Measurements from ENCODE around the gene TAF8. TPM values are rescaled to one million over a fixed set of nuclear protein-coding genes. Genes with fewer than 3 reads are reported as not detected.

TAF8 gene
- total and polyA plus RNA-seq, 10 of the 15 experiments (the other 5 are each of a cell fraction or from before 2014, with no cell fraction given), result 11.7 to 30.9 (median 19.9) TPM

- Histone ChIP-seq H4K20me1 (ENCODE audit: control insufficient read depth, insufficient read depth) (no peaks in the 10 kb centered on the region), H3K4me1 (ENCODE audit: control insufficient read depth, insufficient read depth, low read length) (no peaks in the 10 kb centered on the region), H3K36me3 (ENCODE audit: control insufficient read depth in 2 of 2, insufficient read depth in 2 of 2, low read length in 1 of 2) (peaks cover 3 to 18% of the 10 kb centered on the region in 2 experiments), H3K27me3 (replicated peaks in 1 of 2; ENCODE audit: control insufficient read depth in 2 of 2, insufficient read depth in 2 of 2, low read length in 1 of 2) (no peaks in the 10 kb centered on the region), H3K4me2 (ENCODE audit: control insufficient read depth, insufficient read depth) (no peak overlapping the region), H3K9ac (ENCODE audit: control insufficient read depth, insufficient read depth, low read length) (no peak overlapping the region), H3K4me3 (no peak overlapping the region), H3K9me3 (replicated peaks; ENCODE audit: control insufficient read depth, insufficient read depth, low read length) (no peaks in the 10 kb centered on the region), H2AFZ (ENCODE audit: control insufficient read depth, low read depth, low read length) (no peak overlapping the region), H3K79me2 (ENCODE audit: control insufficient read depth, insufficient read depth, low read length) (no peaks in the 10 kb centered on the region), H3K27ac (ENCODE audit: control insufficient read depth, insufficient read depth) (no peak overlapping the region)
- 95% methylated on average over 5 of the region's 5 CpGs for WGBS (ENCODE audit: insufficient coverage, insufficient replicate concordance, low lambda C conversion rate, missing lambda C conversion rate)
- no TSS peak for BruUV-seq (replicated peaks)
- SMC1A ChIA-PET (ENCODE audit: uncharacterized antibody, unreplicated experiment), result no interaction called here
- no peak for DNase-seq (ENCODE audit: low read depth, low spot score)
- in situ Hi-C loops (cut with MboI) (no loop called here), intact Hi-C loops (cut with micrococcal nuclease; ENCODE audit: unreplicated experiment) (no loop called here)
- POLR2A ChIA-PET, result no interaction called here
- no peak for TF ChIP-seq RB1 (IDR thresholded peaks at IDR 0.05; ENCODE audit: borderline replicate concordance)
- no peak for TF ChIP-seq IRF5 (IDR thresholded peaks at IDR 0.05; ENCODE audit: borderline replicate concordance)
- TF ChIP-seq PBX3 (IDR thresholded peaks at IDR 0.05; ENCODE audit: insufficient replicate concordance, low read depth, low read length), result no peak
- FAIRE-seq, result no peak
- RAD21 ChIA-PET (ENCODE audit: unreplicated experiment), result no interaction called here
- CTCF ChIA-PET, result interaction anchor here (1.1 to 1.2 kb wide), 2 partner anchors 9 to 488 kb away, joined by 3 read pairs; partner anchors contain the start of gene TAF8
- ATAC-seq, result no peak
These were observed 9.4 kb downstream of the TAF8 start for GRCh38 chr6:42059743-42060142.

DNA sequence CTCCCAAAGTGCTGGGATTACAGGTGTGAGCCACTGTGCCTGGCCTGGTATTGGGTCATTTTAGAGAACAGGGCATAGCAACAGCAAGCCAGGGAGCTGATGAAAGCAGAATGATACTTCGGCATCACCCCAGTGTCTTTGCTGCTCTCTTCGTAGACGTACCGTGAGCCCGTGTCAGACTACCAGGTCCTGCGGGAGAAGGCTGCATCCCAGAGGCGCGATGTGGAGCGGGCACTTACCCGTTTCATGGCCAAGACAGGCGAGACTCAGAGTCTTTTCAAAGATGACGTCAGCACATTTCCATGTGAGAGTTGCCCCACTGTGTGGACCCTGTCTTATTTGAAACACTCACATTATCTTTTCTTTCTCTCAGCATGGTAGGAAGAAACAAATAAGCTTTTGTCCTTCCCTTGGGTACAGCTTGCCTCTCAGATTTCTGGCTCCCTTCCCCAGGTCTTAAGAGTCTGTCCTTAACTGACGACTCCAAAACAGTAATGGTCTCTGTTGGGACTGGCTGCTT is 15.9 kb downstream of the TAF8 start:
- DNase-seq (ENCODE audit: low read depth, low spot score), result no peak
- no peak for FAIRE-seq
- ChIA-PET RAD21 (ENCODE audit: unreplicated experiment) (interaction anchor here (1.0 kb wide), 1 partner anchor 38 kb away, joined by 3 read pairs; no protein-coding TSS in a partner anchor), POLR2A (no interaction called here), CTCF (interaction anchor here (2.0 kb wide), 1 partner anchor 21 kb away, joined by 6 read pairs; no protein-coding TSS in a partner anchor), SMC1A (ENCODE audit: uncharacterized antibody, unreplicated experiment) (no interaction called here)
- peaks cover 8 to 21% of the 10 kb centered on the region in 2 experiments for H3K36me3 ChIP-seq (ENCODE audit: control insufficient read depth in 2 of 2, insufficient read depth in 2 of 2, low read length in 1 of 2)
- TF ChIP-seq, protein P1, sequence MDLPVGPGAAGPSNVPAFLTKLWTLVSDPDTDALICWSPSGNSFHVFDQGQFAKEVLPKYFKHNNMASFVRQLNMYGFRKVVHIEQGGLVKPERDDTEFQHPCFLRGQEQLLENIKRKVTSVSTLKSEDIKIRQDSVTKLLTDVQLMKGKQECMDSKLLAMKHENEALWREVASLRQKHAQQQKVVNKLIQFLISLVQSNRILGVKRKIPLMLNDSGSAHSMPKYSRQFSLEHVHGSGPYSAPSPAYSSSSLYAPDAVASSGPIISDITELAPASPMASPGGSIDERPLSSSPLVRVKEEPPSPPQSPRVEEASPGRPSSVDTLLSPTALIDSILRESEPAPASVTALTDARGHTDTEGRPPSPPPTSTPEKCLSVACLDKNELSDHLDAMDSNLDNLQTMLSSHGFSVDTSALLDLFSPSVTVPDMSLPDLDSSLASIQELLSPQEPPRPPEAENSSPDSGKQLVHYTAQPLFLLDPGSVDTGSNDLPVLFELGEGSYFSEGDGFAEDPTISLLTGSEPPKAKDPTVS (IDR thresholded peaks at IDR 0.05; ENCODE audit: low read depth, low read length), result no peak
- no peak for TF ChIP-seq TCF12 (IDR thresholded peaks at IDR 0.05; ENCODE audit: low read depth, low read length)
- no peak for TF ChIP-seq TCF3 (IDR thresholded peaks at IDR 0.05; ENCODE audit: borderline replicate concordance, insufficient read depth, low read depth, low read length)
- no peak for TF ChIP-seq NR2F1 (conservative IDR thresholded peaks at IDR 0.05)
- TF ChIP-seq NKRF (conservative IDR thresholded peaks at IDR 0.05), result no peak
- no peak for TF ChIP-seq KAT2A (conservative IDR thresholded peaks at IDR 0.05; ENCODE audit: control insufficient read depth, low read depth, low read length)
- no peak for TF ChIP-seq ZNF217 (IDR thresholded peaks at IDR 0.05)
- TF ChIP-seq LARP7 (IDR thresholded peaks at IDR 0.05), result no peak
- in situ Hi-C loops (cut with MboI) (no loop called here), intact Hi-C loops (cut with micrococcal nuclease; ENCODE audit: unreplicated experiment) (no loop called here)
- H3K27ac ChIP-seq (ENCODE audit: control insufficient read depth, insufficient read depth), result no peak overlapping the region
- no peaks in the 10 kb centered on the region for H3K9me3 ChIP-seq (replicated peaks; ENCODE audit: control insufficient read depth, insufficient read depth, low read length)
- H3K27me3 ChIP-seq (replicated peaks in 1 of 2; ENCODE audit: control insufficient read depth in 2 of 2, insufficient read depth in 2 of 2, low read length in 1 of 2), result no peaks in the 10 kb centered on the region
- BruUV-seq (replicated peaks), result no TSS peak
- no peak overlapping the region for H3K9ac ChIP-seq (ENCODE audit: control insufficient read depth, insufficient read depth, low read length)
- H4K20me1 ChIP-seq (ENCODE audit: control insufficient read depth, insufficient read depth), result no peaks in the 10 kb centered on the region
- over 99% methylated on average over 13 of the region's 13 CpGs for WGBS (ENCODE audit: insufficient coverage, insufficient replicate concordance, low lambda C conversion rate, missing lambda C conversion rate)
- H3K4me1 ChIP-seq (ENCODE audit: control insufficient read depth, insufficient read depth, low read length), result no peaks in the 10 kb centered on the region
- ATAC-seq, result no peak
- H3K4me2 ChIP-seq (ENCODE audit: control insufficient read depth, insufficient read depth), result no peak overlapping the region
- H3K4me3 ChIP-seq, result no peak overlapping the region
- no peak overlapping the region for H2AFZ ChIP-seq (ENCODE audit: control insufficient read depth, low read depth, low read length)
- H3K79me2 ChIP-seq (ENCODE audit: control insufficient read depth, insufficient read depth, low read length), result no peaks in the 10 kb centered on the region

Measured in GM12878 (cell line).